MCF 10A (cell line): ENCODE measurements around the gene PTGS2. TPM values are rescaled to one million over a fixed set of nuclear protein-coding genes. Genes with fewer than 3 reads are reported as not detected.

ENCODE experiments used
- BruUV-seq: library from RNA; stranded (reverse); fragments of 400-500 nt; replicated peaks from 2 replicates; lab custom pipeline; 2021; lab: Mats Ljungman, UMichigan
- CTCF ChIA-PET: fragments of 300-600 bp; sonication (Branson Sonifier 250); formaldehyde crosslinking; extraction: SDS; loops from one replicate; lab custom pipeline; 2021; ENCODE audit warnings: antibody characterized with exemption, inconsistent platforms; lab: Yijun Ruan, JAX
- POLR2A ChIA-PET: fragments of 300-600, 350-650 bp; sonication (Branson Sonifier 250); formaldehyde crosslinking; extraction: SDS; loops from one replicate; lab custom pipeline; 2020; ENCODE audit warnings: antibody characterized with exemption, inconsistent platforms; lab: Yijun Ruan, JAX
- DNase-seq: peaks from one replicate; pipeline ENCODE4 v3.0.0-alpha.2; 2018; ENCODE audit not compliant: unreplicated experiment
- H3K27ac Mint-ChIP-seq: one replicate; pipeline ENCODE4 v1.8.0; 2022; ENCODE audit warnings: mild to moderate bottlenecking, low read depth, mixed read lengths; ENCODE audit not compliant: unreplicated experiment
- H3K27me3 Mint-ChIP-seq: one replicate; pipeline ENCODE4 v1.8.0; 2022; ENCODE audit warnings: mixed read lengths; ENCODE audit not compliant: insufficient read depth, unreplicated experiment
- H3K36me3 Mint-ChIP-seq: one replicate; pipeline ENCODE4 v1.8.0; 2022; ENCODE audit warnings: mild to moderate bottlenecking, moderate library complexity, mixed read lengths; ENCODE audit not compliant: insufficient read depth, unreplicated experiment
- H3K4me1 Mint-ChIP-seq: one replicate; pipeline ENCODE4 v1.8.0; 2022; ENCODE audit warnings: mixed read lengths; ENCODE audit not compliant: insufficient read depth, unreplicated experiment
- H3K4me3 Mint-ChIP-seq: one replicate; pipeline ENCODE4 v1.8.0; 2022; ENCODE audit warnings: mild to moderate bottlenecking, moderate library complexity, mixed read lengths; ENCODE audit not compliant: unreplicated experiment
- H3K9me3 Mint-ChIP-seq: one replicate; pipeline ENCODE4 v1.8.0; 2022; ENCODE audit warnings: mixed read lengths; ENCODE audit not compliant: unreplicated experiment
- CTCF ChIP-seq: fragments of 200-600 bp; IDR thresholded peaks from one replicate; pipeline ENCODE4 v1.8.0; 2022; ENCODE audit warnings: antibody characterized with exemption, mild to moderate bottlenecking; ENCODE audit not compliant: unreplicated experiment
- intact Hi-C: fragments of 100-400 bp; cut with micrococcal nuclease; formaldehyde crosslinking; loops from 2 replicates; pipeline ENCODE4 v1.14.1; 2022
- total RNA-seq: library from RNA; stranded (reverse); gene quantifications from 2 replicates; pipeline ENCODE4 v1.2.3, GENCODE V29; 2022

The PTGS2 gene
- total RNA-seq, 1 experiment from 2014 or later = 17.6 TPM

GRCh38 chr1:186683652-186684410 is 3.6 kb upstream of the PTGS2 start:
- H3K27ac Mint-ChIP-seq = no peak overlapping the region
- H3K27me3 Mint-ChIP-seq = no peaks in the 10 kb centered on the region
- no peaks in the 10 kb centered on the region for H3K36me3 Mint-ChIP-seq
- H3K9me3 Mint-ChIP-seq = no peaks in the 10 kb centered on the region
- peaks cover 24% of the 10 kb centered on the region for H3K4me1 Mint-ChIP-seq
- no peak for DNase-seq
- ChIA-PET CTCF (interaction anchor here (0.6 to 12.1 kb wide), 33 partner anchors 8 to 309 kb away, joined by 3 to 134 read pairs (median 4); partner anchors contain the start of genes ODR4 and TPR), POLR2A (interaction anchor here (0.7 to 2.4 kb wide), 6 partner anchors 16 to 648 kb away, joined by 3 to 15 read pairs (median 4); partner anchors contain the start of genes PLA2G4A and TPR)
- H3K4me3 Mint-ChIP-seq = no peak overlapping the region
- TF ChIP-seq CTCF = no peak
- intact Hi-C loops = no loop called here
- BruUV-seq = no TSS peak

GRCh38 chr1:186682736-186683135 is 2.5 kb upstream of the PTGS2 start:
- ChIA-PET POLR2A (interaction anchor here (0.6 to 2.4 kb wide), 6 partner anchors 9 to 308 kb away, joined by 3 to 15 read pairs (median 3); partner anchors contain the start of gene TPR), CTCF (interaction anchor here (0.6 to 12.1 kb wide), 20 partner anchors 18 to 309 kb away, joined by 3 to 134 read pairs (median 4); partner anchors contain the start of genes ODR4 and TPR)
- peak overlapping the region; percentile 96 for H3K4me3 Mint-ChIP-seq

GRCh38 chr1:186681801-186682200 is 1.6 kb upstream of the PTGS2 start:
- Mint-ChIP-seq H3K4me1 (peaks cover 29% of the 10 kb centered on the region), H3K36me3 (no peaks in the 10 kb centered on the region), H3K27me3 (no peaks in the 10 kb centered on the region), H3K27ac (peak overlapping the region; percentile 97), H3K9me3 (no peaks in the 10 kb centered on the region), H3K4me3 (peak overlapping the region; percentile 96)
- TF ChIP-seq CTCF = no peak
- ChIA-PET POLR2A (interaction anchor here (1.0 to 2.4 kb wide), 3 partner anchors 38 to 123 kb away, joined by 3 to 15 read pairs (median 4); no protein-coding TSS in a partner anchor), CTCF (interaction anchor here (0.6 to 12.1 kb wide), 10 partner anchors 14 to 1199 kb away, joined by 3 to 134 read pairs (median 16); no protein-coding TSS in a partner anchor)
- intact Hi-C loops = loop anchor here (1.0 to 2.0 kb wide), 7 partner anchors 76 to 304 kb away; partner anchors contain the start of gene PLA2G4A
- DNase-seq = peak; percentile 36
- BruUV-seq = no TSS peak

More at GRCh38 chr1:186682736-186683135, 2.5 kb upstream of the PTGS2 start:
- peaks cover 29% of the 10 kb centered on the region for H3K4me1 Mint-ChIP-seq
- intact Hi-C loops = loop anchor here (1.0 kb wide), 4 partner anchors 77 to 304 kb away; no protein-coding TSS in a partner anchor
- DNase-seq = peak; percentile 53
- no TSS peak for BruUV-seq
- H3K27me3 Mint-ChIP-seq = no peaks in the 10 kb centered on the region
- no peaks in the 10 kb centered on the region for H3K36me3 Mint-ChIP-seq
- H3K27ac Mint-ChIP-seq = peak overlapping the region; percentile 97
- H3K9me3 Mint-ChIP-seq = no peaks in the 10 kb centered on the region
- peak; percentile 59 for TF ChIP-seq CTCF
